ENCODE measurements around the gene JSRP1.

The JSRP1 gene

GRCh38 chr19:2255982-2256685 lies at the start of gene JSRP1:
Gene JSRP1 (minus strand): TSS chr19:2256417. CDS start chr19:2255314, 1,103 bp downstream.
- no peak for DNase-seq

- no peak for DNase-seq
These were observed 49.4 kb upstream of the JSRP1 start for GRCh38 chr19:2305452-2306280.

- no peak for DNase-seq
These were observed 47.1 kb upstream of the JSRP1 start for GRCh38 chr19:2303211-2303798.

GRCh38 chr19:2302319-2303210 lies 46.3 kb upstream of the JSRP1 start:
- DNase-seq, result no peak

GRCh38 chr19:2300533-2300932 lies 44.3 kb upstream of the JSRP1 start:
- no peak for DNase-seq

GRCh38 chr19:2296141-2296540 lies 39.9 kb upstream of the JSRP1 start:
- no peak for DNase-seq

- DNase-seq, result no peak
These were observed 38.6 kb upstream of the JSRP1 start for GRCh38 chr19:2294687-2295335.

GRCh38 chr19:2291185-2291751 lies 35.1 kb upstream of the JSRP1 start:
- DNase-seq, result no peak

GRCh38 chr19:2290441-2291184 lies 34.4 kb upstream of the JSRP1 start:
- DNase-seq, result no peak

GRCh38 chr19:2289714-2290435 lies 33.7 kb upstream of the JSRP1 start:
- DNase-seq, result no peak

GRCh38 chr19:2288818-2289713 lies 32.8 kb upstream of the JSRP1 start:
- DNase-seq, result no peak

- DNase-seq, result no peak
These were observed 32.2 kb upstream of the JSRP1 start for GRCh38 chr19:2288338-2288817.

- DNase-seq, result no peak
These were observed 31.5 kb upstream of the JSRP1 start for GRCh38 chr19:2287585-2288337.

- no peak for DNase-seq
These were observed 30.4 kb upstream of the JSRP1 start for GRCh38 chr19:2286402-2287140.

GRCh38 chr19:2283835-2284507 lies 27.8 kb upstream of the JSRP1 start:
- no peak for DNase-seq

GRCh38 chr19:2282862-2283237 lies 26.6 kb upstream of the JSRP1 start:
- no peak for DNase-seq
